Fibroblast of skin of abdomen (primary cell): ENCODE results near the gene MYBL2.
"Not testable (repeated sequence)": the region's sequence is repeated elsewhere in the genome, so short reads cannot be mapped to it uniquely, and the experiment has no call there.

Experiments used
- DNase-seq: peaks from one replicate; pipeline ENCODE4 v3.0.0-alpha.2; 2013

Gene MYBL2

GRCh38 chr20:43752561-43753301, 85.8 kb downstream of the MYBL2 start:
- peak; percentile 85 for DNase-seq

GRCh38 chr20:43755390-43755789, 88.5 kb downstream of the MYBL2 start:
- DNase-seq: peak; percentile 79

GRCh38 chr20:43755851-43756250, 88.9 kb downstream of the MYBL2 start:
- DNase-seq: peak; percentile 78

GRCh38 chr20:43757888-43758287, 91.0 kb downstream of the MYBL2 start:
- not testable (repeated sequence) for DNase-seq

- no peak for DNase-seq
These were observed 94.7 kb downstream of the MYBL2 start for GRCh38 chr20:43761386-43762340.

- DNase-seq: no peak
These were observed 96.0 kb downstream of the MYBL2 start for GRCh38 chr20:43762911-43763310.

- no peak for DNase-seq
These were observed 99.0 kb downstream of the MYBL2 start for GRCh38 chr20:43765916-43766315.
